Stimulated activated CD8-positive, alpha-beta memory T cell treated with anti-CD3 and anti-CD28 coated beads, Interleukin-2, amount 100 ng/mL, for 48 hours (primary cell): ENCODE results near the gene HK3.

Experiments
- DNase-seq, 2 donors: peaks; one replicate each; pipeline ENCODE4 v3.0.0-alpha.2; 2020; ENCODE audit warnings: low read depth in 2 of 2

Gene HK3

DNA sequence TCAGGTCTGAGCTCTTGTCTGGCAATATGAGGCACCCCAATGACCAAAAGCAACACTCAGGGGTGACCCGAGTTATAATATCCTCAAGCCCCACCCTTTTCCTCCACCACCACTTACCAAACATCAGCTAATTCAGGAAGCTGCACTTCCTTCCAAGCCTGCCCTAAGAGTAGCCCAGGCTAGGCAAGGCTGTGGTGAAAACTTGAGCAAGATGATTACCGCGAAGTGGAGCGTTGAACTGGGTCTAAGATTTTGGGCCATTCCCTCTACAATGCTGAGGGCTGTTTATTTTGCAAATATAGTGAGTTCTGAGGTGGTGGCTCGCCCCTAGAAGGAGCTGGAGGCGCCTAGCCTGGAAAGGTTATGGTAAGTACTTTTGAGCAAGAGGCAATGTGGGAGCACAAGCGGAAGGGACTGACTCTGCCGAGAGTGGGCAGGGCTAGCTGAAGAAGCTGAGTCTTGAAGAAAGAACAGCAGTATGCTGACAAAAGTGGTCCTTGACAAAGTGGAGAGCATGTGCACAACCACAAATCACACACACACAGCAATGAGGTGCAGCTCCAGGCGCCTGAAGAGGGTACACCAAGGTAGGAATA lies at the start of gene HK3:
Gene HK3, minus strand, starts transcription at position 51 of the 596 bp plus-strand sequence. CDS start 3,187 bp downstream, outside the sequence.
- no peak for DNase-seq

GRCh38 chr5:176948458-176948857 lies 49.3 kb upstream of the HK3 start:
- no peak for DNase-seq

- DNase-seq = no peak
Measured at GRCh38 chr5:176947847-176948246, 48.7 kb upstream of the HK3 start.

DNA sequence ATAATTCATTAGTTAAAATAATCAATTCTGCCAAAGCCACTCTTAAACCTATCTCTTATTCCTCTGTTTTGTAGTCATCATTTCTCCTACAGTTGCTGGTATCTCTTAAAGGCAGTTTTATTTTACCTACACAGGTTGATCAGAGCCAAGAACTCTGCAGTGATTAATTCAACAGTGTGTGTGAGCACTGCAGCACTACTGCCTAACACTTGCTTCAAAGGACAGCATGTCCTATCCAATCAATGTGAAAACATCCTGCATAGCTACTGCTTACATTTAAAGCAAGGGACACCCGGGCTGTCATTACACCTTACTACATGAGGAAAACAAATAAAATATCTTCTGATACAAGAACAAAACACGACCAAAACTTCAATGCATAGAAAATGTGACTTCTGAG lies 45.1 kb upstream of the HK3 start:
- DNase-seq = no peak

DNA sequence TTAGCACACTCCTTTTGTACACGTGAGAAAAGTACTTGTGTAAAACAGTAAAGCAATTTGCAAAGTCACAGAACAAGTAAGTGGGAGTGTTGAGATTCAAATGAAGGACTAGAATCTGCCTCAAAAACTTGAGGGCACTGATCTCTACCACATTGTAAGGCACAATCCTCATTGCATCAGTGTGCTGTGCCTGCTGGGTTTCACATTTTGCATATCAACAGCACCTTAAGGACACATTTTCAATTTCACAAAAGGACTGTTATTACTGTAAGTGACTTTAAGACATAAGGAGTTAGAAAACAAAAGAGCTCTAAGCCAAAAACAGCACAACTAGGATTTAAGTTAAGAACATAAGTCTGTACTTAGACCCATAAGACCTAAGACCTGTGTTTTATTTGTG lies 44.7 kb upstream of the HK3 start:
- DNase-seq = no peak

DNA sequence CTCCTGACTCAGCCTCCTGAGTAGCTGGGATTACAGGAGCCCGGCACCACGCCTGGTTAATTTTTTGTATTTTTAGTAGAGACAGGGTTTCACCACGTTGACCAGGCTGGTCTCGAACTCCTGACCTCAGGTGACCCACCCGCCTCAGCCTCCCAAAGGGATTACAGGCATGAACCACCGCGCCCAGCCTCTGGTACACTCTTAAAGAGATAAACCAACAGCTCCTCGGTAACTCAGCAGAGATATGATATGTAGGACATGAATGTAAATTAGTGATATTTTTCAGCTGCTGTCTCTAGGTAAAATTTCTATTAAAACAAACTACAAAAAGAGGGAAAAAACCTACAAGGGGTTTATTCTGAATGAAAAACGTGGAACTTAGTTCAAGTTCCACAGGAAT lies 42.8 kb upstream of the HK3 start:
- DNase-seq = no peak

DNA sequence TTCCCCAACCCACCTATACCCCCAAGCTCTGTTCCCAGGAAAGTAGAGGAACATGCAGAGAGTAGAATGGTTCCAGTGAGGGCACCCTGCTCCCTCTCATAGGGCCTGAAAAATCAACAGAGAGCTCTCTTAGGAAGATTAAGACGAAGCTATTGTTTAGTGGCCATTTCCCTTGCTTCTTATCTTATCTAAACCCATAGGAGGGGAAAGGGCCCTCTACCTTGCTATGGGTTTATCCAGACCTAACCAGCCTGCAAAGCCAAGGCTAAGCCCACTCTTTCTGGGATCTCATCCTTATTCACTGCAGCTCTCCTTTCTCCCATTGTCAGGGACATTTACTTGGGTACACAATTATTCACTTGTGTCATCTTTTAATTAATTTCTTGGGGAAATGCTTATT lies 39.3 kb upstream of the HK3 start:
- no peak for DNase-seq

GRCh38 chr5:176935017-176935416 lies 35.9 kb upstream of the HK3 start:
- no peak for DNase-seq

GRCh38 chr5:176934309-176934930 lies 35.3 kb upstream of the HK3 start:
- DNase-seq = no peak

GRCh38 chr5:176929654-176930053 lies 30.5 kb upstream of the HK3 start:
- no peak for DNase-seq

DNA sequence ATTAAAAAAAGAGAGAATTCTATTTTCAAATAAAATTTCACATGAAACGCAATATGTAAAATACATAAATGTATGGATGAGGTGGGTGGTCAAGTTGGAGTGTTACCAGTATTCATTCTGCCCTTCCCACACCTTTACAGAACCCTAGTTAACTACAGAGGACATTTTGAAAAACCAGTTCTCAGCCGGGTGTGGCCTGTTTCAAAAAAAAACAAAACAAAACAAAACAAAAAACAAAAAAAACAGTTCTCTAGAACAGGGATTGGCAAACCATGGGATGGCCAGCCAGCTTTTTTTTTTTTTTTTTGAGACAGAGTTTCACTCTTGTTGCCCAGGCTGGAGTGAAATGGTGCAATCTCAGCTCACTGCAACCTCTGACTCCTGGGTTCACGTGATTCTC lies 28.4 kb upstream of the HK3 start:
- no peak for DNase-seq

GRCh38 chr5:176922817-176923216 lies 23.7 kb upstream of the HK3 start:
- DNase-seq = no peak

DNA sequence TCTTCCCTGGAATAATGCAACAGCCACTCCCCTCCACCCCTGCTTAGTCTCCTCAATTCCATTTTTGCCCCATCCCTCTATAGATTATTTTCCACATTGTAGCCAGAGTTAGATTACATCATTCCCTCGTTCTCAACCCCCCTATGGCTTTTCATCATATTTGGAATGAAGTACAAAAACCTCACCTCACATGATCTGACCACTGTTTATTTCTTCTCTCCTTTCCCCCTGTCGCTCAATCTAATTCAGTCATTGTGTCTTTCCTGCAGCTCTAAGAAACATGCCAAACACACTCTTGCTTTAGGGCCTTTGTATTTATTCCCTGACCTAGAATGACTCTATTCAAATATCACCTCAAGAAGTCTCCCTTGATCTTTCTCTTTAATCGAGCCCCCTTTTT lies 22.6 kb upstream of the HK3 start:
- DNase-seq = no peak

DNA sequence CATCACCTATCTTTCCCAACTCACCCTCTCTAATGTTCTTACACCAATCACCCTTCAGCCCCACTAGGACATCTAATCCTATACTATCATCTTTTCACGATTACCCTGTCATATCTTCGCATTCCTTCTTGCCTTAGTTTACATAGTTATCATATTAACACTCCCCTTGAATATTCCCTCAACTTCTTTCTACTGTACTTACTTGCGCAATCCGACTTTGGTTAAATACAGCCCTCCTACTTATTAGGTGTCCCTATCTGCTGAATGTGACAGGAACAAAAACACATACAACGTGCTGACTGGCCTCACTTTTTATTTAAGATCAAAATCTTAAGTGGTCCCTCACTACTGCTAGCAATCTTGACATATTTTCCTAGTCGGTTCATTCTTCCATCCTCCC lies 19.5 kb upstream of the HK3 start:
- no peak for DNase-seq

DNA sequence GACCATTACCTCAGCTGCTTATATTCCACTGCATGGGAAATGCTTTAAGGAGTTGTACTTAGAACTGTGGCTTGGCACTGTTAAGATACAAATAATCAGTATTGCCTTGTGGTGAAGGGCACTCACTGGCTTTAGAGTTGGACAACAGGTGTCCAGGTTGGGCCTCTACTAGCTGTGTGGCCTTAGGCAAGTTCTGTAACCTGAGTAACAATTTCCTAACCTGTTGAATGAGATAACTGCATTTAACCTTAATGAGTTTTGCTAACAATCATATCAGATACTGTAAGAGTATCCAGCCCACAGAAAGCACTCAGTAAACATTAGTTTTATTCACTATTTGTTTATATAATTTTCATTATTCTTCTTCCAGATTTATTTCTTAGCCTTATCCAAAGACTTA lies 17.2 kb upstream of the HK3 start:
- DNase-seq = no peak

DNA sequence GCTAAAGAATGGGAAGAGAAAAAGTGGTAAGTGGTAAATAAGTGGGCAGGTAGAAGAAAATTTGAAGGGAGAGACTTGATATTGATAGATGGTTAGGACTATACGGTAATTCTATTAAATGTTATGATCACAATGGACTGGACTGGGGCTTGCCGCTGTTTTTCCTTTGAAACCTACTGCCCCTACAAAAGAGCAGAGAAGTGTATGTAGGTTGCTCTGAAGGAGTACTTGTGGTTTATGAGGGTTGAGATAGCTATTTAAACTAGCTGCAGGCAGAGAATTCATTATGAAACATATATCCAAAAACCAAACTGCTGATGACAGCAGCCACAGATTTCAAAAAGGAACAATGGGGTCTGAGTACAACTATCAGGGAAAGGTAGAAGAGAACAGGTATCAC lies 16.8 kb upstream of the HK3 start:
- DNase-seq = no peak

DNA sequence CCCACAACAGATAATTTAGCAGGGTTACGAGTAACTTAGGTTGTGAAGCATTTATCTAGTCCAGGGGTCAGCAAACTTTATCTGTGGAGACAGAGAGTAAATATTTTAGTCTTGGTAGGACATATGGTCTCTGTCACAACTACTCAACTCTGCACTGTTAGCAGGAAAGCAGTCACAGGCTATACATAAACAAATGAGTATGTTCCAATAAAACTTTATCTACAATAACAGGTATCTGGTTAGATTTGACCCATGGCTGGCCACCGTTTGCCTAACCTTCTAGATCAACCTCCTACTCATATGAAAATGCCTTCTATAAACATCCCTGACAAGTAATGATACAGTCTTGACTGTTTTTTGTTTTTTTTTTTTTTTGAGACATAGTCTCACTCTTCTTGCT lies 13.0 kb upstream of the HK3 start:
- no peak for DNase-seq

GRCh38 chr5:176908675-176909368 lies 9.7 kb upstream of the HK3 start:
- DNase-seq = no peak

DNA sequence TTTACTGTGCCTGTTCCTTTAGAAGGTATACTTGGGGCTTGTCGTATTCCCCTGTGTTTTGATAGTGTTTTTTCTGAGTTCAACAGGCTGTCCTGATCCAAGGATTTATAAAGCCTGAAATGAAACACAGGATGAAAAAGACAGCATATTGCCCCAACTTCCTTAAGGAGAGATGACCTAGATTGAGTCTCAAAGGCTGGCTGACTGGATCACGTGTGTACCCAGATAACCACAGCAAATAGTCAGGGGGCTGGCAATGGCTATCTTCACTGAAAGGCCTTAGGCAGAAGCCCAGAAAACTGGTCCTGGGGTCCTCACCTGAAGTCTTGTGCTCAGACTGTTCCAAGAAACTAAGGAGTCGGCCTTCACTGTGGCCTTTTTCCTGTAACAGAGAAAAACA lies 7.7 kb upstream of the HK3 start:
- DNase-seq = no peak

DNA sequence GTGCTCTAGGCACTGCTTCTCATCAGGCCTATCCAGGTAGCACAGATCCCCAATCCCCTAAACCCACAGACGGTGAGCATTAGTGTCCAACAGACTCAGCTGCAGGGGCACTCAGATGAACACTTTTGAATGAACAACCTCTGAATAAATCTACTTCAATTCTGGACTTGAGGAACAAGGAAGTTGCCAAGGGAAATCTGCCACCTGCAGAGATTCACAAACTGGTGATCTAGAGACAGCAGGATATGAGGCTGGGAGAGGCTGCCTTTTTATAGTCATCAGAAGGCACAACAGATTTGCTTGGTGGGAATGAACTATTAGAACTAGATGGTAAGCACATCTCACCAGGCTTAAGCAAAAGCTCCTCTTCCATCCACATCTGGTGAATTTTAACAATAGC lies 7.0 kb upstream of the HK3 start:
- no peak for DNase-seq

DNA sequence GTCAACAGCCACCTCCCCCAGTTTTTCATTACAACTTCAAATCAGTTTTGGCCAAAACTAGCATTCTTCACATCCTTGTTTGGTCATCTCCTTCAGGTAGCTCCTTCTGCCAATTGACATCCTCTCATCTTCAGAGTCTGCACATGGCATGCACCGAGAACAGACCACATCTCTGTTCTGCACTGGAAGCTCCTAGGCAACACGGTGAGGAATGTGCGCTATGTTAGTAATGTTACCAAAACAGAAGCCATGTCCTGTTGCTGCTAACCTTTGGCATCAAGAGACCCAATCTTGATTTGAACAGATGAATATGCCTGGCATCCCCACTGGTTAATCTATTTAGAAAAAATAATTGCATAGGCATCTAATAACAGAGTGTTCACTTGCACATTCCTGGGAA lies 5.1 kb upstream of the HK3 start:
- no peak for DNase-seq

GRCh38 chr5:176902911-176903664 lies 3.9 kb upstream of the HK3 start:
- no peak for DNase-seq
